PFSK-1 (cell line): ENCODE data around the gene EEFSEC.

Source experiments
- POLR2AphosphoS5 ChIP-seq: IDR thresholded peaks from 2 replicates; pipeline ENCODE4 v1.6.1; 2012; ENCODE audit warnings: low read depth, mild to moderate bottlenecking, control low read depth, low read length, moderate library complexity
- TAF1 ChIP-seq: IDR thresholded peaks from 2 replicates; pipeline ENCODE4 v1.6.1; 2012; ENCODE audit warnings: low read length, control low read depth, borderline replicate concordance; ENCODE audit not compliant: insufficient read depth

- TF ChIP-seq POLR2AphosphoS5 (no peak), TAF1 (no peak)
Measured at GRCh38 chr3:128439226-128439625, 285.9 kb downstream of the EEFSEC start.
